Measurements from ENCODE around the gene ARHGEF16. TPM values are rescaled to one million over a fixed set of nuclear protein-coding genes. Genes with fewer than 3 reads are reported as not detected.

The ARHGEF16 gene
- total RNA-seq, 1 experiment from 2014 or later = 10.1 TPM

DNA sequence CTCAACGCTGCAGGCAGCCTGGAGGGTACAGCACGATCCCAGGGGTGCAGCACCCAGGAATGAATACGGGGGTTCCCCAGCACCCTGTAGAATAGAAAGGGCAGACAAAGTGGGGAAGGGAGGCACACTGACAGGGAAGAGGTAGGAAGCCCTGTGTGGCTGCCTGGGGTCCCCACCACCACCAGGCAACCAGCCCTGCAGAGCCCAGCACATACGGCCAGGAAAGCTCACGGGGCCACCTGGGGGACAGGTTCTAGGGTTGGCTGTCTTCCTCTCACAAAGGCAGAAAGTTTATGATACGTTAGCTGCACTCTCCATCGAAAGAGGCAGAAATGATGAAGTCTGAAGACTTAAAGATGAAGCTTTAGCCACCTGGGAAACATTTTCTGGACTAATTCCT is 52.5 kb downstream of the ARHGEF16 start:
- in situ Hi-C loops (cut with HindIII; ENCODE audit: low pct_unique_long_range_greater_than_20kb, low sequenced_read_pairs) (no loop called here), intact Hi-C loops (cut with micrococcal nuclease; ENCODE audit: unreplicated experiment) (no loop called here)
- H3K4me3 ChIP-seq (ENCODE audit: low read depth in 2 of 2, low read length in 2 of 2) = no peak overlapping the region
- H3K9me3 ChIP-seq (ENCODE audit: control insufficient read depth, insufficient read depth, low read depth, low read length) = no peaks in the 10 kb centered on the region
- CTCF ChIA-PET = no interaction called here
- H3K4me1 ChIP-seq (ENCODE audit: control insufficient read depth, insufficient read depth, low read length) = peaks cover 27% of the 10 kb centered on the region
- no peak for DNase-seq (ENCODE audit: low read depth, low spot score)
- no peaks in the 10 kb centered on the region for H3K36me3 ChIP-seq (ENCODE audit: control insufficient read depth, insufficient read depth, low read length)
- ATAC-seq = no peak
- POLR2A ChIA-PET = no interaction called here
- TF ChIP-seq, protein P1, sequence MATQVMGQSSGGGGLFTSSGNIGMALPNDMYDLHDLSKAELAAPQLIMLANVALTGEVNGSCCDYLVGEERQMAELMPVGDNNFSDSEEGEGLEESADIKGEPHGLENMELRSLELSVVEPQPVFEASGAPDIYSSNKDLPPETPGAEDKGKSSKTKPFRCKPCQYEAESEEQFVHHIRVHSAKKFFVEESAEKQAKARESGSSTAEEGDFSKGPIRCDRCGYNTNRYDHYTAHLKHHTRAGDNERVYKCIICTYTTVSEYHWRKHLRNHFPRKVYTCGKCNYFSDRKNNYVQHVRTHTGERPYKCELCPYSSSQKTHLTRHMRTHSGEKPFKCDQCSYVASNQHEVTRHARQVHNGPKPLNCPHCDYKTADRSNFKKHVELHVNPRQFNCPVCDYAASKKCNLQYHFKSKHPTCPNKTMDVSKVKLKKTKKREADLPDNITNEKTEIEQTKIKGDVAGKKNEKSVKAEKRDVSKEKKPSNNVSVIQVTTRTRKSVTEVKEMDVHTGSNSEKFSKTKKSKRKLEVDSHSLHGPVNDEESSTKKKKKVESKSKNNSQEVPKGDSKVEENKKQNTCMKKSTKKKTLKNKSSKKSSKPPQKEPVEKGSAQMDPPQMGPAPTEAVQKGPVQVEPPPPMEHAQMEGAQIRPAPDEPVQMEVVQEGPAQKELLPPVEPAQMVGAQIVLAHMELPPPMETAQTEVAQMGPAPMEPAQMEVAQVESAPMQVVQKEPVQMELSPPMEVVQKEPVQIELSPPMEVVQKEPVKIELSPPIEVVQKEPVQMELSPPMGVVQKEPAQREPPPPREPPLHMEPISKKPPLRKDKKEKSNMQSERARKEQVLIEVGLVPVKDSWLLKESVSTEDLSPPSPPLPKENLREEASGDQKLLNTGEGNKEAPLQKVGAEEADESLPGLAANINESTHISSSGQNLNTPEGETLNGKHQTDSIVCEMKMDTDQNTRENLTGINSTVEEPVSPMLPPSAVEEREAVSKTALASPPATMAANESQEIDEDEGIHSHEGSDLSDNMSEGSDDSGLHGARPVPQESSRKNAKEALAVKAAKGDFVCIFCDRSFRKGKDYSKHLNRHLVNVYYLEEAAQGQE (IDR thresholded peaks at IDR 0.05; ENCODE audit: insufficient read depth in 1 of 2, low read depth in 2 of 2, low read length in 1 of 2) = no peak
- TF ChIP-seq POLR2AphosphoS5 (IDR thresholded peaks at IDR 0.05; ENCODE audit: low read depth, low read length) = no peak
- no peak for TF ChIP-seq SIN3A (IDR thresholded peaks at IDR 0.05; ENCODE audit: borderline replicate concordance, insufficient read depth, low read depth, low read length)
- H3K27ac ChIP-seq (ENCODE audit: low read length) = no peak overlapping the region
- no TSS peak for BruUV-seq (replicated peaks)
- H3K27me3 ChIP-seq (ENCODE audit: control insufficient read depth, insufficient read depth, low read length) = no peaks in the 10 kb centered on the region

DNA sequence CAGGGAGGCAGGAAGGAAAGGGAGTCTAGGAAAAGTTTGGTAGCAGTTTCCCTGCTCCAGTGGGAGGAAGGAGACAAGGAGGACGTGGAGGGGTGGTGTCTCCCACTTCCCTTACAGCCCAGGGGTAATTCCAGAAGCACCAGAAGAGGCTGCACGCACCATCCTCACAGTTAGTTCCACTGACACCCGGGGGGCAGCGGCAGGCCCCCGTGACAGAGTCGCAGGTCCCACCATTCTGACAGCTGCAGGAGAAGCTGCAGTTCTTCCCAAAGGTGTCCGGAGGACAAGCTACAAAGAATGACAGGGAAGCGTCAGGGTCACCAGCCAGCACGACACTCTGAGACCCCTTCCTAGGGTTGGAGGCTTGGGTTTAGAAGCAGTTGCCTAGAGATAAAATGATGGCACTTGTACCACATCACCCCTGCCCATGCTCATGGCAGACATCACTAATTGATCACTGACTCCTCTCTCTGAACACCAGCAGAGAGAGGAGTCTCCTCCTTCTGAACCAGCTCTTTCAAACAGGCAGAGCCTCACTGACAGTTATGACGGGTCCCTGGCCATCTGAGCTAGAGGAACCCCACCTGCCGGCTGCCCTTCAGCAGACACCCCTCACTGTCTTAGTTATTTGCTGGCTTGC is 53.3 kb downstream of the ARHGEF16 start:
- no peak for TF ChIP-seq TCF7L2 (IDR thresholded peaks at IDR 0.05; ENCODE audit: low read depth, low read length)
- TF ChIP-seq SIN3A (IDR thresholded peaks at IDR 0.05; ENCODE audit: borderline replicate concordance, insufficient read depth, low read depth, low read length) = no peak
- TF ChIP-seq POLR2AphosphoS5 (IDR thresholded peaks at IDR 0.05; ENCODE audit: low read depth, low read length) = no peak
- TF ChIP-seq, protein P2, sequence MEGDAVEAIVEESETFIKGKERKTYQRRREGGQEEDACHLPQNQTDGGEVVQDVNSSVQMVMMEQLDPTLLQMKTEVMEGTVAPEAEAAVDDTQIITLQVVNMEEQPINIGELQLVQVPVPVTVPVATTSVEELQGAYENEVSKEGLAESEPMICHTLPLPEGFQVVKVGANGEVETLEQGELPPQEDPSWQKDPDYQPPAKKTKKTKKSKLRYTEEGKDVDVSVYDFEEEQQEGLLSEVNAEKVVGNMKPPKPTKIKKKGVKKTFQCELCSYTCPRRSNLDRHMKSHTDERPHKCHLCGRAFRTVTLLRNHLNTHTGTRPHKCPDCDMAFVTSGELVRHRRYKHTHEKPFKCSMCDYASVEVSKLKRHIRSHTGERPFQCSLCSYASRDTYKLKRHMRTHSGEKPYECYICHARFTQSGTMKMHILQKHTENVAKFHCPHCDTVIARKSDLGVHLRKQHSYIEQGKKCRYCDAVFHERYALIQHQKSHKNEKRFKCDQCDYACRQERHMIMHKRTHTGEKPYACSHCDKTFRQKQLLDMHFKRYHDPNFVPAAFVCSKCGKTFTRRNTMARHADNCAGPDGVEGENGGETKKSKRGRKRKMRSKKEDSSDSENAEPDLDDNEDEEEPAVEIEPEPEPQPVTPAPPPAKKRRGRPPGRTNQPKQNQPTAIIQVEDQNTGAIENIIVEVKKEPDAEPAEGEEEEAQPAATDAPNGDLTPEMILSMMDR (IDR thresholded peaks at IDR 0.05) = no peak
- TF ChIP-seq, protein P1 (IDR thresholded peaks at IDR 0.05; ENCODE audit: insufficient read depth in 1 of 2, low read depth in 2 of 2, low read length in 1 of 2) = no peak
- in situ Hi-C loops (cut with HindIII; ENCODE audit: low pct_unique_long_range_greater_than_20kb, low sequenced_read_pairs) = no loop called here
- no peaks in the 10 kb centered on the region for H3K9me3 ChIP-seq (ENCODE audit: control insufficient read depth, insufficient read depth, low read depth, low read length)
- no peaks in the 10 kb centered on the region for H3K36me3 ChIP-seq (ENCODE audit: control insufficient read depth, insufficient read depth, low read length)
- no peak overlapping the region for H3K4me3 ChIP-seq (ENCODE audit: low read depth in 2 of 2, low read length in 2 of 2)
- POLR2A ChIA-PET = no interaction called here
- no peak for ATAC-seq
- H3K27ac ChIP-seq (ENCODE audit: low read length) = no peak overlapping the region
- no peak for DNase-seq (ENCODE audit: low read depth, low spot score)
- peaks cover 22% of the 10 kb centered on the region for H3K4me1 ChIP-seq (ENCODE audit: control insufficient read depth, insufficient read depth, low read length)
- H3K27me3 ChIP-seq (ENCODE audit: control insufficient read depth, insufficient read depth, low read length) = no peaks in the 10 kb centered on the region
- intact Hi-C loops (cut with micrococcal nuclease; ENCODE audit: unreplicated experiment) = no loop called here
- no TSS peak for BruUV-seq (replicated peaks)
- CTCF ChIA-PET = no interaction called here
